Stimulated activated CD8-positive, alpha-beta memory T cell treated with anti-CD3 and anti-CD28 coated beads, Interleukin-7, amount 100 ng/mL, for 4 hours (primary cell): ENCODE measurements around the gene FAM174C.

Experiments used
- DNase-seq, 2 donors: peaks; one replicate each; pipeline ENCODE4 v3.0.0-alpha.2; 2020; ENCODE audit warnings: low read depth in 2 of 2

Gene FAM174C

GRCh38 chr19:1284979-1285736 lies 9.8 kb downstream of the FAM174C start:
- DNase-seq: no peak

- DNase-seq: no peak
Observed at GRCh38 chr19:1285737-1286360, 10.5 kb downstream of the FAM174C start, which contains the start of gene EFNA2. Gene EFNA2 (plus strand): TSS chr19:1285873. CDS start chr19:1286169, 296 bp downstream.

- no peak for DNase-seq
Observed at GRCh38 chr19:1286487-1287353, 11.4 kb downstream of the FAM174C start.

- DNase-seq: no peak
Observed at GRCh38 chr19:1287354-1288225, 12.3 kb downstream of the FAM174C start.

GRCh38 chr19:1288226-1288612 lies 12.9 kb downstream of the FAM174C start:
- DNase-seq: no peak

- DNase-seq: no peak
Observed at GRCh38 chr19:1288833-1289685, 13.7 kb downstream of the FAM174C start.

- no peak for DNase-seq
Observed at GRCh38 chr19:1289686-1290025, 14.3 kb downstream of the FAM174C start.

- DNase-seq: no peak
Observed at GRCh38 chr19:1290196-1290702, 14.9 kb downstream of the FAM174C start.

- no peak for DNase-seq
Observed at GRCh38 chr19:1290703-1291651, 15.6 kb downstream of the FAM174C start.

- DNase-seq: no peak
Observed at GRCh38 chr19:1291761-1292418, 16.6 kb downstream of the FAM174C start.

- no peak for DNase-seq
Observed at GRCh38 chr19:1292419-1293151, 17.3 kb downstream of the FAM174C start.

GRCh38 chr19:1293782-1294604 lies 18.7 kb downstream of the FAM174C start:
- no peak for DNase-seq

GRCh38 chr19:1294688-1295087 lies 19.4 kb downstream of the FAM174C start:
- no peak for DNase-seq

- DNase-seq: peak in 1 of 2 donors; percentile 28
Observed at GRCh38 chr19:1295169-1296012, 20.1 kb downstream of the FAM174C start.

- DNase-seq: no peak
Observed at GRCh38 chr19:1296078-1296477, 20.7 kb downstream of the FAM174C start.
